ENCODE measurements around the gene PIGBOS1.

DNA sequence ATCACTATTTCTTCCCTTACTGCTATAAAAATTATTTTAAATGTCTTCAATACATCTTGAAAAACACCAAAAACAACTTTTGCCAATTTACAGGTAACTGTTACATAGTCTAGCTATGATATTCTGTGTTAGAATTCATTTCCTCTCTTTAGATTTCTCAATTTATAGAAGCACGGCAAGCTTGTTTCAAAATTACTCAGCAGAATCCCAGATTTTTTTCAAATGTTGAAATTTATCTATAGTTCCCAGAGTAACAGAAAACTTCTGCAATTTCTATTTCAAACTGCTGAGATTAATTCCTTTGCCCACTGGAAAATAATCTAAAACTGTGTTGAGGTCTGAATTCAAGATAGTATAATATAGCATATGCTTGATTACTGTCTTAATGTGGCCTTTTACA, 48.1 kb upstream of the PIGBOS1 start:
- TF ChIP-seq, protein P1, sequence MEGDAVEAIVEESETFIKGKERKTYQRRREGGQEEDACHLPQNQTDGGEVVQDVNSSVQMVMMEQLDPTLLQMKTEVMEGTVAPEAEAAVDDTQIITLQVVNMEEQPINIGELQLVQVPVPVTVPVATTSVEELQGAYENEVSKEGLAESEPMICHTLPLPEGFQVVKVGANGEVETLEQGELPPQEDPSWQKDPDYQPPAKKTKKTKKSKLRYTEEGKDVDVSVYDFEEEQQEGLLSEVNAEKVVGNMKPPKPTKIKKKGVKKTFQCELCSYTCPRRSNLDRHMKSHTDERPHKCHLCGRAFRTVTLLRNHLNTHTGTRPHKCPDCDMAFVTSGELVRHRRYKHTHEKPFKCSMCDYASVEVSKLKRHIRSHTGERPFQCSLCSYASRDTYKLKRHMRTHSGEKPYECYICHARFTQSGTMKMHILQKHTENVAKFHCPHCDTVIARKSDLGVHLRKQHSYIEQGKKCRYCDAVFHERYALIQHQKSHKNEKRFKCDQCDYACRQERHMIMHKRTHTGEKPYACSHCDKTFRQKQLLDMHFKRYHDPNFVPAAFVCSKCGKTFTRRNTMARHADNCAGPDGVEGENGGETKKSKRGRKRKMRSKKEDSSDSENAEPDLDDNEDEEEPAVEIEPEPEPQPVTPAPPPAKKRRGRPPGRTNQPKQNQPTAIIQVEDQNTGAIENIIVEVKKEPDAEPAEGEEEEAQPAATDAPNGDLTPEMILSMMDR (conservative IDR thresholded peaks at IDR 0.05; ENCODE audit: low read depth, low read length): no peak
- TF ChIP-seq EZH2 (IDR thresholded peaks at IDR 0.05; ENCODE audit: low read length, unreplicated experiment): no peak
